Activated CD4-positive, CD25-positive, alpha-beta regulatory T cell treated with anti-CD3 and anti-CD28 coated beads, Interleukin-2, amount 50 U/mL, for 72 hours (primary cell): ENCODE results near the gene CXCL5.

Source experiments
- DNase-seq: peaks from one replicate; pipeline ENCODE4 v3.0.0; 2021

Gene CXCL5

DNA sequence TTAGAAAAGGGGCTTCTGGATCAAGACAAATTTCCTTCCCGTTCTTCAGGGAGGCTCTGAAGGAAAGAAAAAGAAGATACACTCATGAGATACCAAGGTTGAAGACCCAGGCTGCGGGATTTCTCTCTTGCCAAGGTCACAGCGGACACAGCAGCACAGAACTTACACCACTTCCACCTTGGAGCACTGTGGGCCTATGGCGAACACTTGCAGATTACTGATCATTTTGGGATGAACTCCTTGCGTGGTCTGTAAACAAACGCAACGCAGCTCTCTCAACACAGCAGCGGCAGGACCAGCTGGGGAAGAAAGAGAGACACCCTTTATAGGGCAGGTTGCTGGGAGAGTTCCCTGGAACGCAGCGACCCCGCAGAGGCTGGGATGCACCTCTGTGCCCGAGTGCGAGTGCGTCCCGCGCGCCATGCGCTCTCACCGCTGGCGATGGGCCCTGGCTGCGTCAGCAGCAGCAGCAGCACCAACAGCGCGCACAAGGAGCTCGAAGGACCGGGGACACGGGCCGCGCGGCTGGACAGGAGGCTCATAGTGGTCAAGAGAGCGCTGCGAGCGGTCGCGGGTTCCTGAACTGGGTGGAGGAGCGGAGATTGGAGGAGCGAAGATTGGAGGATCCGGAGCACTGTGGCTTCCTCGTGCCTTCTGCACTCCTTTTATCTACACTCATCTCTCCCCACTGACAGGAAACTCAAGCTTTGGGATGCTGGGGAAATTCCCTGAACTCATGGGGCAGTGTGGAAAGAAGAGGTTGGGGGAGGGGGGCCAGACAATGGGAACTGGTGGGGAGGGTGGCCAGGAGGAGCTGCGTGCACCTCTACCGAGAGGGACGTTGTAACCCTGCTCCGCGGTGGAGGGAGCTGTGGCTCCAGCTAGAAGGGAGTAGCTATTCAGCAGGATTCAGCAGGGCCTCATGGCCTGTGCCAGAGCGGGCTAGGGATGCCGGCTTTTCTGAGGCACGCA lies at the start of gene CXCL5:
CXCL5 (minus strand) TSS at position 638 of the 972 bp plus-strand sequence; CDS start at position 542, 96 bp downstream.
- DNase-seq, result no peak

GRCh38 chr4:74047152-74047551 lies 48.7 kb upstream of the CXCL5 start:
- DNase-seq, result no peak

- no peak for DNase-seq
Measured at GRCh38 chr4:74045772-74046171, 47.3 kb upstream of the CXCL5 start.

- no peak for DNase-seq
Measured at GRCh38 chr4:74045247-74045646, 46.8 kb upstream of the CXCL5 start.

DNA sequence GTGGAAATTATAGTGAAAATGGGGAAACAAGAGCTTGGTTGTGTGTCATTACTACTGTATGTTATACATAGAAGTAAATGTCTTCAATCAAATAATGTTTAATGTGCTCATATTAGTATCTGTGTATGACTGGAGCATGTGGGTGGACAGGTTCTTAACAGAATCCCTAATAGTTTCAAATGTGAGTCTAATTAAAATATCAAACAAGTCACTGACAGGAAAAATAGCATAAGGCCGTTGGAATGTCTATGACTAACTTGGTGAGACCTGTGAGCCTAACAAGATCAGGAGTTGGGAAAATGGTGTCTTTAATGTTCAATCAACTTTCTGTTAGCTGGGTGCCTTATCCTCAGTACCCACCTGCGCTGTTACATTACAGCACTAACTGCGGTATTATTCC lies 46.2 kb upstream of the CXCL5 start:
- no peak for DNase-seq

DNA sequence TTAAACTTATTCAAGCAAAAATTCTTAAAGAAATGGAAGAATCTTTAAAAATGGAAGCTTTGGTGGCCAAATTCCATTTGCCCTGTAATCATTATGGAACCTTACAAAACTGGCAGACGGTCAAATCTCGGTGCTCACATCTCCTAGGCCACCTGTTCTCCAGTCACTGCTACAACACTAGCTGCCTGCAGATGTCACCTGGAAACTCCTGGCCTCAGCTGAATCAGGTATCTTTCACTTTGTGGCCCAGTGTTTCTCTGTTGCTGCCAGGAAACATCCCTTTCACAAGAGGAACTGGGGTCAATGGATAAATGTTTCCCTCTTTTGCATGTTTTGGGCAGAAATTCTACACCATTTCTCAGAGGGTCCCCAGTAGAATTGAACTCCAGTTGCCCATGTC lies 44.2 kb upstream of the CXCL5 start:
- DNase-seq, result no peak

- no peak for DNase-seq
Measured at GRCh38 chr4:74041418-74041817, 42.9 kb upstream of the CXCL5 start.

- no peak for DNase-seq
Measured at GRCh38 chr4:74039315-74039763, 40.9 kb upstream of the CXCL5 start.

GRCh38 chr4:74038425-74039314 lies 40.2 kb upstream of the CXCL5 start, which contains the start of gene CXCL3:
TSS of gene CXCL3 (minus strand) at chr4:74038689. CDS start at chr4:74038611, 78 bp downstream.
- no peak for DNase-seq

GRCh38 chr4:74038086-74038424 lies 39.6 kb upstream of the CXCL5 start:
- DNase-seq, result no peak

GRCh38 chr4:74037076-74037955 lies 38.8 kb upstream of the CXCL5 start:
- no peak for DNase-seq

GRCh38 chr4:74033739-74034138 lies 35.3 kb upstream of the CXCL5 start:
- DNase-seq, result no peak

DNA sequence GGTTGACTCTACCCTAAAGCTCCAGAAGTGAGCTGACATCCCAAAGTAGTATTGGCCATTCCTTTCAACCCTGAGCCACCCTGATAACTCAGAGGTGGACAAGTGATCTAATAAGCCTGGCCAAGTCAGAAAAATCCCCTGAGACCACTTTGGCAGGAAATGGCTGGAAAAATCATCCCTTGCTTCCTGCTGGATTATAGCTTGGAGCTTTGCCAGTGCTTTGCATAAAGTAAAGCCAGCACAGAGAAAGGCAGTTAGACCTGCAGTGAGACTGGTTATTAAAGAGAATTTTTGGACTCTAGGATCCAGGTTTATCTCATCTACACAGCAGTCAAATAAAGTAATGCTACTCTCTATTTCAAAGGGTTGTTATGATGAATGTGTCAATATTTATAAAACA lies 33.6 kb upstream of the CXCL5 start:
- DNase-seq, result no peak

- DNase-seq, result no peak
Measured at GRCh38 chr4:74031576-74031975, 33.1 kb upstream of the CXCL5 start.

DNA sequence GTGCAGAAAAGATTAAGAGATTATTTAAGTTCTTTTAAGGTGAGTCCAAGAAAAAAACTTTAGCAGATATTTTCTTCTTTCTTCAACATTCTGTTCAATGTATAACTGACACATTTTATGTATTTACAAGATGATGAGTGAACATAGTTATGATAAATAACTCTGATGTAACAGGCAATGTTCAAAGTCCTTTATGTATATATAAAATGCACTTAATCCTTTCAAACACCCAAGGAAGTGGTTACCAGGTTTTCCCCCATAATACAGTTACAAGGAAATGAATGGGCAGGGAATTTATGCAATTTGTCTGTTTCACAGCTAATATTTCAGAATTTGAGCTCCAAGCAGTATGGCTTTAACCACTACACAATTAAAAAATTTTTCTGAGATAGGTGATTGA lies 31.8 kb upstream of the CXCL5 start:
- no peak for DNase-seq

DNA sequence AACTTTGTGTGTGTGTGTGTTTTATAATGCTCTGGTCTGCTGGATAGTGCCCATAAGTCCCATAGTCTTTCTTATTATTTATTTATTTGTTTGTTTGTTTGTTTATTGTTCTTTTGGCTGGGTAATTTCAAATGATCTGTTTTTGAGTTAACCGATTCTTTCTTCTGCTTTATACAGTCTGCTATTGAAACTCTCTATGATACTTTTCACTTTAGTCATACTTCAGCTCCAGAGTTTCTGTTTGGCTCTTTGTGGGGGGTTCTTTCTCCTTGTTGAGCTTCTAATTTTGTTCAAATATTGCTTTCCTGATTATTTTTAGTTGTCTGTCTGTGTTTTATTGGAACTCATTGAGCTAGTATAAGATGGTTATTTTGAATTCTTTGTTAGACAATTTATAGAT lies 30.0 kb upstream of the CXCL5 start:
- DNase-seq, result no peak

DNA sequence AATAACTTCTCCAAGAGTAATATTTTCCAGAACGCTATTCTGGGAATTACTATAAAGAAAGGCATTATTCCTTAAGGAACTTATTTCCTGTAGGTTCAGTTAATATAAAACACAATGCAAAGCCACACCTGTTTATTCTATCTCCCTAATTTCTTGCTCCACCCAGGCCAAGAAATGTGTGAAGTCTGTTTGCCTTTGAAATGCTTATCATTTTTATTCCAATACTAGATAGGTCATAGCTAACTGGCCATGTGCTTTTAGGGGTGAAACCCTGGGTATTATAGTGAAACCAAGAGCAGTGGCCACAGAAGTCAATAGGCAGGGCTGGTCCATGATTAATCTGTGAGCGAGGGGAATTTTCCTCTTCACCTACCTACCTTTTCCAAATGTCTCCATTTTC lies 25.2 kb upstream of the CXCL5 start:
- DNase-seq, result no peak

DNA sequence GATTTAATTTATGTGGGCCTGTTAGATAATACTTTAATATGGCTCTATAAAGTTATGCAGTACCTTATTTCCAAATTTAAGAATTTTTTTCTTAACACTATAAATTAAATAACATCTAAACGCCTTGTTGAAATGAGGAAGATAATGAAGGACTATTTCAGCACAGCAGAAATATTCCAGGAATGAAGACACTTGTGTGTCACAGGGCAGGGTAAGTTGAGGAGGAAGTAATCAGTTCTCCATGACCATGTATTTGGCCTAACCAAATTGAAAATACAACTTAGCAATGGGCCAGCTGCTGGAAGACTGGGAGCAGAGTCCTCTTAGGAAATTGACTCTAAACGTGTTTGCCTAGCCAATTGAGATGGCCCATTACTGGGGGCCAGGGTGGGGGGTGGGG lies 23.1 kb upstream of the CXCL5 start:
- DNase-seq, result no peak

DNA sequence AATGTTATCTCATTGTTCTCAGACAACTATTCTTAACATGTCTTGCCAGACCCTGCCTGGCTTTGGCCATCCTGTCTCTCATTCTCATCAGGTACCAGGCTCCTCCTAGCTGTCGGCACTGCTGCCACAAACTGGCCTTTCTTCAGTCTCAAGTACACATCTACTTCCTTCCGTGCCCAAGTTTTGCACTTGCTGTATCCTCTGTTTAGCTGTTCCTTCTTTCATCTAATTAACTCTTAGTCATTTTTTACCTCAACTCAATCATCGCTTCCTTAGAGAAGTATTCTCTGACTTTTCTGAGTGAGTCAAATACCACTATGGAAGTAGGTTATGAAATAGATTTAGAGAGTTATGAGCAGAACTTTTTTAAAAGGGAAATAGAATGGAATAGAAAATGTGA lies 20.3 kb upstream of the CXCL5 start:
- DNase-seq, result no peak

GRCh38 chr4:74018116-74018515 lies 19.6 kb upstream of the CXCL5 start:
- no peak for DNase-seq

DNA sequence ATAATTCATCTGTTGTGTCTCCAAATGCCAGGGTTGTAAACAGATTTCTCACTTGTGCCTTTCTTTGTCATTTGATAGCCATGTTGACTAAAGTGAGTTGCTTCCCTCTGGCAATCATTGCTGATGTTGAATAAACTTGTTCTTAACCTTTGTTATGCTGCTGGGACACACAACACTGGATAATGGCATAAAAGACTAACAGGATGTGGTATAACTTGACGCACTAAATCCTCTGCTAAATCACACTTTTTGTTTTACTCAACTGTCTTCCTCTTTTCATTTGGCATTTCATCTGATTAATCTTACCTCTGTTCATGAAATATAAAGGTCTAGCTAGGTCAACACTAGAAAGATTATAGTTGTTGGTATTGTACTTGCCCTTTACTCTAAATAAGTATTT lies 17.6 kb upstream of the CXCL5 start:
- no peak for DNase-seq

DNA sequence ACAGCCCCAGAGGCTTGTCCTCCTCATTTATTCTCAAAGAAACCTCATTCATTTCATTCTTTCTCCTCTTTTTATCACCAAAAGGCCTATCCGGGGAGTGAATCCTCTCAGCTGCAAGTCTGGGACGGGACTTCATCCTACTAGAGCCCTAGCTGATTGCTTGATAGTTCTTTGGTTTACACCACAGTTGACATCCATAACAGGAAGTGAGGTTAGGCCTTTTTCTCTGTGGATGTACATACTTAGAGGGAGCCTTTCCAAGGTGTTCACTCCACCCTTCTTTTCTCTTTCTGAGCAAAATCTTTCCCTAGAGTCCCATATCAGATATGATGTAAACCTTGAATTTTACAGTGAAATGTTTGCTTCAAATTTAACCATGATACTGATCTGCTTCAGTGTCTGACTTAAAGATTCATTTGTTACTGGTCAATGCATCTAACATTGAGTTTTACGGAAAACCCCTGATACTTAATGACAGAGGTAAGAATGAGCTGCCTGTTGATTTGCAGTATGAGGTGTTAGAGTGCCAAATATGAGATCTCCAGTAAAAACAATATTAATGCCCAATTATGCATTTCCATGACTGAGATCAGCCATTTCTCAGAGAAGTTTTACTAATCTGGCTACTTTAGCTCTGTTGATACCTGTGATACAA lies 16.8 kb upstream of the CXCL5 start:
- no peak for DNase-seq
